Measurements from ENCODE around the gene ATF4. TPM values are rescaled to one million over a fixed set of nuclear protein-coding genes. Genes with fewer than 3 reads are reported as not detected.
A peak's percentile ranks its signal among the peaks of the same experiment; 100 is the strongest.

ATF4 gene
- total and polyA plus RNA-seq, 2 of the 8 experiments (the other 6 are each of a cell fraction or from before 2014, with no cell fraction given) = 553 to 704 TPM

DNA sequence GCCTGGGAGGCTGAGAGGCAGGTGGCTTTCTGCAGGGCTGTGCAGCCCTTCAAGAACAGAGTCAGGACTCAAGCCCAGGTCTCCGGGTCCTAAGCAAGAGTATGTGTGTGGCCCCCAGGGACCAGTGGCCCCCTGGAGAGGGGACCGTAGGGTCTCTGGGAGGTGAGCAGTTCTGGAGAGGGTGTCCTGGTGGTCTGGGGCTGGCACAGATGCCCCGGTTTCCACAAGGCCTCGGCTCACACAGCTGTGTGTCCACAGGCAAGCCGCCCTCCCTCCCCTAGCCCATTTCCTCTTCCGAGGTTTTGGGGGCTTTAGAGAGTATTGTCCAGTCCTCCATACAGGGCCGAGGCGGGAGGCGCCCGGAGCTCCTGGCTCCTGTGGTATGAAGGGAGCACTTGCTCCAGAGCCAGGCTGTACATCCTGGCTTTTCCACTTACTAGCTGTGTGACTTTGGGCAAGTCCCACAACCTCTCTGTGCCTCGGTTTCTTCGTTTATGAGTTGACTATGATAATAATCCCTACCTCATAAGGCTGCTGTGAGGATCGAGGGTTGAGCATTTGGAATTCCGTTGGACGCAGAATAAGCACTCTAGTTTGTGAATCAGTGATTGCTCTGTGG lies 15.6 kb downstream of the ATF4 start:
- Histone ChIP-seq H3K18ac (ENCODE audit: extremely low read depth, low read length) (peak overlapping the region; percentile 36; the same call in 1 of the 2 replicates), H3K56ac (replicated peaks; ENCODE audit: insufficient read length, low read depth, low read length) (no peak overlapping the region), H3K27me3 (replicated peaks in 1 of 4; ENCODE audit: control insufficient read depth in 3 of 4, extremely low read depth in 1 of 4, insufficient read depth in 3 of 4, low read length in 3 of 4) (no peaks in the 10 kb centered on the region), H3K27ac (ENCODE audit: low read depth, low read length) (no peak overlapping the region), H4K5ac (ENCODE audit: insufficient read length, low read depth, low read length) (no peak overlapping the region), H2AK5ac (ENCODE audit: low read depth, low read length) (no peak overlapping the region), H2BK15ac (ENCODE audit: low read length) (peak overlapping the region; percentile 50; the same call in 1 of the 2 replicates), H2BK12ac (ENCODE audit: low read depth, low read length) (peak overlapping the region; percentile 13; the same call in 1 of the 2 replicates), H3K4me2 (ENCODE audit: insufficient read depth in 1 of 2, low read depth in 2 of 2, low read length in 2 of 2) (peak overlapping the region in 1 of 2 experiments; percentile 74; a peak in 1 of 4 replicates), H2BK5ac (ENCODE audit: low read depth, low read length) (peak overlapping the region; percentile 40; the same call in 1 of the 2 replicates), H3K4ac (replicated peaks; ENCODE audit: insufficient read length, low read depth, low read length) (peak overlapping the region; percentile 82), H3K4me1 (replicated peaks in 1 of 4; ENCODE audit: control insufficient read depth in 3 of 4, insufficient read depth in 4 of 4, low read length in 3 of 4) (peaks cover 13 to 41% (median 26%) of the 10 kb centered on the region in 4 experiments), H3K9ac (replicated peaks in 1 of 4; ENCODE audit: extremely low read depth in 1 of 4, low read depth in 3 of 4, low read length in 3 of 4) (no peak overlapping the region), H4K91ac (replicated peaks; ENCODE audit: insufficient read length, low read length) (peak overlapping the region; percentile 59), H3K79me2 (ENCODE audit: control insufficient read depth in 1 of 2, insufficient read depth in 2 of 2, low read length in 2 of 2) (peaks cover 0 to 13% of the 10 kb centered on the region in 2 experiments; a peak in 2 of 4 replicates), H2BK20ac (ENCODE audit: low read length) (peak overlapping the region; percentile 34; the same call in 1 of the 2 replicates), H3K9me3 (ENCODE audit: insufficient read depth in 2 of 2, low read depth in 1 of 2, low read length in 1 of 2) (no peaks in the 10 kb centered on the region), H4K8ac (ENCODE audit: extremely low read depth, insufficient read depth, low read length) (no peak overlapping the region), H3K79me1 (ENCODE audit: low read depth, low read length) (no peaks in the 10 kb centered on the region), H2AFZ (ENCODE audit: low read length) (no peak overlapping the region), H3K14ac (ENCODE audit: insufficient read length) (no peak overlapping the region), H2BK120ac (replicated peaks; ENCODE audit: low read depth, low read length) (no peak overlapping the region), H4K20me1 (replicated peaks in 1 of 2; ENCODE audit: control insufficient read depth in 1 of 2, insufficient read depth in 2 of 2, low read length in 2 of 2) (peaks cover 2 to 8% of the 10 kb centered on the region in 2 experiments), H3K36me3 (ENCODE audit: control insufficient read depth in 2 of 4, insufficient read depth in 4 of 4, low read length in 3 of 4) (peaks cover 0 to 2% (median 0%) of the 10 kb centered on the region in 4 experiments; a peak in 1 of 8 replicates), H3K4me3 (ENCODE audit: extremely low read depth in 1 of 4, insufficient read depth in 2 of 4, low read depth in 3 of 4, low read length in 4 of 4) (no peak overlapping the region), H3K23ac (ENCODE audit: insufficient read length) (no peak overlapping the region), H3K23me2 (ENCODE audit: low read depth, low read length) (peaks cover 8% of the 10 kb centered on the region)
- WGBS, 2 experiments (ENCODE audit: extremely low coverage in 1 of 2, insufficient coverage in 1 of 2, insufficient read length in 1 of 2, insufficient replicate concordance in 2 of 2, low coverage in 1 of 2, low lambda C conversion rate in 2 of 2, missing lambda C conversion rate in 1 of 2) = 91% methylated on average over 15 of the region's 15 CpGs; no CpG with 5 or more reads in 1 of the 2 experiments
- FAIRE-seq (no peak), DNase-seq (ENCODE audit: low read depth in 1 of 2, low spot score in 2 of 2) (no peak)
- ChIA-PET POLR2A (ENCODE audit: partially characterized antibody) (interaction anchor here (1.0 to 3.6 kb wide), 5 partner anchors 13 to 216 kb away, joined by 3 to 61 read pairs (median 4); partner anchors contain the start of genes ATF4 and RPL3), CTCF (ENCODE audit: partially characterized antibody) (interaction anchor here (0.8 to 21.9 kb wide), 32 partner anchors 11 to 501 kb away, joined by 3 to 361 read pairs (median 5); partner anchors contain the start of gene MIEF1)
- TF ChIP-seq EP300 (IDR thresholded peaks at IDR 0.05; ENCODE audit: borderline replicate concordance in 1 of 2, low read depth in 2 of 2, low read length in 2 of 2) (no peak), CBX5 (IDR thresholded peaks at IDR 0.05; ENCODE audit: low read depth, low read length) (no peak), CHD2 (IDR thresholded peaks at IDR 0.05; ENCODE audit: low read length) (no peak), HDAC2 (IDR thresholded peaks at IDR 0.05; ENCODE audit: borderline replicate concordance in 1 of 2, low read depth in 2 of 2, low read length in 2 of 2) (no peak), POLR2A (IDR thresholded peaks at IDR 0.05; ENCODE audit: control extremely low read depth in 1 of 2, low read depth in 2 of 2, low read length in 2 of 2) (no peak), BCL11A (IDR thresholded peaks at IDR 0.05; ENCODE audit: low read depth in 2 of 2, low read length in 2 of 2) (no peak), GTF2F1 (IDR thresholded peaks at IDR 0.05; ENCODE audit: borderline replicate concordance, low read depth, low read length) (no peak), TCF12 (IDR thresholded peaks at IDR 0.05; ENCODE audit: low read depth, low read length) (no peak)
- TF ChIP-seq, protein P1, sequence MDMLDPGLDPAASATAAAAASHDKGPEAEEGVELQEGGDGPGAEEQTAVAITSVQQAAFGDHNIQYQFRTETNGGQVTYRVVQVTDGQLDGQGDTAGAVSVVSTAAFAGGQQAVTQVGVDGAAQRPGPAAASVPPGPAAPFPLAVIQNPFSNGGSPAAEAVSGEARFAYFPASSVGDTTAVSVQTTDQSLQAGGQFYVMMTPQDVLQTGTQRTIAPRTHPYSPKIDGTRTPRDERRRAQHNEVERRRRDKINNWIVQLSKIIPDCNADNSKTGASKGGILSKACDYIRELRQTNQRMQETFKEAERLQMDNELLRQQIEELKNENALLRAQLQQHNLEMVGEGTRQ (IDR thresholded peaks at IDR 0.05; ENCODE audit: low read length) = no peak
- TF ChIP-seq, protein P2, sequence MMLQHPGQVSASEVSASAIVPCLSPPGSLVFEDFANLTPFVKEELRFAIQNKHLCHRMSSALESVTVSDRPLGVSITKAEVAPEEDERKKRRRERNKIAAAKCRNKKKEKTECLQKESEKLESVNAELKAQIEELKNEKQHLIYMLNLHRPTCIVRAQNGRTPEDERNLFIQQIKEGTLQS (IDR thresholded peaks at IDR 0.05; ENCODE audit: insufficient read depth, low read depth, low read length) = no peak

All from H1 (cell line).